ENCODE measurements around the gene UBR1. TPM values are rescaled to one million over a fixed set of nuclear protein-coding genes. Genes with fewer than 3 reads are reported as not detected.
"Not testable (repeated sequence)": the region's sequence is repeated elsewhere in the genome, so short reads cannot be mapped to it uniquely, and the experiment has no call there.

The UBR1 gene
- polyA plus RNA-seq, 1 experiment = 6.5 TPM

DNA sequence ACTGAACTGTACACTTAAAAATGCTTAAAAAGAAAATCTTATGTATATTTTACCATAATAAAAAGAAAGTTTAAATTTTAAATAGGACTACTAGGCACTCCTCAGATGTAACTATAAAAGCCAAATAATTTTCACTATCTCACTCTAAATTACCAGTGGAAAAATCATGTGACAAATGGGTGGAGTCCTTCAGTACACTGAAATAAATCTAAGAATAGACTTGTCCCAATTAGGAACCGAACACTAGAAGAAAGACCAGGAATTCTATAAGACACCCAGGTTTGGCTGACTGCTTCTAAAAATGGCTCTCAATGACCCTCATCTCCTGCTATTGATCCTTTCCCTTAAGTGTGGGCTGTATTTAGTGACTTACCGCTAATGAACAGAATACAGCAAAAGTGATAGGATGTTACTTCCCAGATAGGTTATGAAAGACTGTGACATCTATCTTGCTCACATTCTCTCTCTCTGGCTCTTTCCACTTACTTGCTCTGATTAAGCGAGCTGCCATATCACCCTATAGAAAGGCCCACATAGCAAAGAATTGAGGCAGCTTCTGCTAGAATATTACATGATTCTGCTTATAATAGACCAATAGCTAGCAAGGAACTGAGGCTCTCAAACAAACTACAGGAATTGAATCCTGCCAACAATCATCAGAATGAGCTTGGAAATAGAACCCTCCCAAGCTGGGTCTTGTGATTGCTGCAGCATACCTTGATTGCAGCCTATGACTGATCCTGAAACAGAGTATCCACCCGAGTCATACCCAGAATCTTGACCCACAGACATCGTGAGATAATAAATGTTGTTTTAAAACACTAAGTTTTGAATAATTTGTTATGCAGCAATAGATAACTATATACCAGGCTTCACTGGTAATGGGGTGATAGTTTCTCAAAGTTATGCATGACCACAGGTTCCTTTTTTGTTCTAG is 202.2 kb downstream of the UBR1 start:
- no peak for DNase-seq (ENCODE audit: low read depth)
- no peaks in the 10 kb centered on the region for H3K36me3 ChIP-seq (ENCODE audit: control insufficient read depth, insufficient read depth, low read length)
- CTCF ChIA-PET = no interaction called here
- TF ChIP-seq, protein P1, sequence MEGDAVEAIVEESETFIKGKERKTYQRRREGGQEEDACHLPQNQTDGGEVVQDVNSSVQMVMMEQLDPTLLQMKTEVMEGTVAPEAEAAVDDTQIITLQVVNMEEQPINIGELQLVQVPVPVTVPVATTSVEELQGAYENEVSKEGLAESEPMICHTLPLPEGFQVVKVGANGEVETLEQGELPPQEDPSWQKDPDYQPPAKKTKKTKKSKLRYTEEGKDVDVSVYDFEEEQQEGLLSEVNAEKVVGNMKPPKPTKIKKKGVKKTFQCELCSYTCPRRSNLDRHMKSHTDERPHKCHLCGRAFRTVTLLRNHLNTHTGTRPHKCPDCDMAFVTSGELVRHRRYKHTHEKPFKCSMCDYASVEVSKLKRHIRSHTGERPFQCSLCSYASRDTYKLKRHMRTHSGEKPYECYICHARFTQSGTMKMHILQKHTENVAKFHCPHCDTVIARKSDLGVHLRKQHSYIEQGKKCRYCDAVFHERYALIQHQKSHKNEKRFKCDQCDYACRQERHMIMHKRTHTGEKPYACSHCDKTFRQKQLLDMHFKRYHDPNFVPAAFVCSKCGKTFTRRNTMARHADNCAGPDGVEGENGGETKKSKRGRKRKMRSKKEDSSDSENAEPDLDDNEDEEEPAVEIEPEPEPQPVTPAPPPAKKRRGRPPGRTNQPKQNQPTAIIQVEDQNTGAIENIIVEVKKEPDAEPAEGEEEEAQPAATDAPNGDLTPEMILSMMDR (IDR thresholded peaks at IDR 0.05; ENCODE audit: insufficient read depth, low read depth, low read length) = no peak
- no peaks in the 10 kb centered on the region for H3K27me3 ChIP-seq (ENCODE audit: control insufficient read depth, insufficient read depth, low read length)
- H3K4me3 ChIP-seq (ENCODE audit: low read depth, low read length) = no peak overlapping the region
- POLR2A ChIA-PET = no interaction called here

DNA sequence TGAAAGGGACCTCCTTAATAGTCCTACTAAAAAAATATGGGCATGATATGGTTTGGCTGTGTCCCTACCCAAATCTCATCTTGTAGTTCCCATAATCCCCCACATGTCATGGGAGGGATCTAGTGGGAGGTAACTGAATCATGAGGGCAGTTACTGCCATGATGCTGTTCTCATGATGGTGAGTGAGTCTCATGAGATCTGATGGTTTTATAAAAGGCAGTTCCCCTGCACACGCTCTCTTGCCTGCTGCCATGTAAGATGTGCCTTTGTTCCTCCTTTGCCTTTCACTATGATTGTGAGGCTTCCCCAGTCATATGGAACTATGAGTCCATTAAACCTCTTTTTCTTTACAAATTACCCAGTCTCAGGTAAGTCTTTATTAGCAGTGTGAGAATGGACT is 211.9 kb downstream of the UBR1 start:
- CTCF ChIA-PET; DNase-seq (ENCODE audit: low read depth); POLR2A ChIA-PET; H3K4me3 ChIP-seq (ENCODE audit: low read depth, low read length); H3K36me3 ChIP-seq (ENCODE audit: control insufficient read depth, insufficient read depth, low read length); H3K27me3 ChIP-seq (ENCODE audit: control insufficient read depth, insufficient read depth, low read length): not testable (repeated sequence)

Small RNAs within 50 kb of the gene (small RNA-seq; reads per million reads assigned to genes)
- not detected for gene AC068724.2 (ENCODE audit: insufficient read length, low read depth, low replicate concordance)

Other genes with a start within 250 kb of the UBR1 start
- gene TTBK2, start 185.3 kb downstream of the UBR1 start, polyA plus RNA-seq (2011; rRNA removed) = 3.3 and 5.8 TPM in 2 replicates
- gene TMEM62, start 27.5 kb upstream of the UBR1 start, polyA plus RNA-seq (2011; rRNA removed) = 4.2 and 6.6 TPM in 2 replicates
- 76.5 and 86.5 TPM in 2 replicates for gene CCNDBP1, start 79.4 kb upstream of the UBR1 start, polyA plus RNA-seq (2011; rRNA removed)
- not detected in 2 replicates for gene EPB42, start 115.0 kb upstream of the UBR1 start, polyA plus RNA-seq (2011; rRNA removed)
- not detected in 2 replicates for gene TGM5, start 160.9 kb upstream of the UBR1 start, polyA plus RNA-seq (2011; rRNA removed)
- gene TGM7, start 196.2 kb upstream of the UBR1 start, polyA plus RNA-seq (2011; rRNA removed) = not detected in 2 replicates
- 8.7 and 10.7 TPM in 2 replicates for gene LCMT2, start 224.5 kb upstream of the UBR1 start, polyA plus RNA-seq (2011; rRNA removed)

Data from BJ (cell line).